ENCODE data around the gene GLRX5. TPM values are rescaled to one million over a fixed set of nuclear protein-coding genes. Genes with fewer than 3 reads are reported as not detected.

Gene GLRX5
- total RNA-seq, 4 donors from 2014 or later = 5.9 to 40.3 (median 23.7) TPM

- TF ChIP-seq CTCF (IDR thresholded peaks at IDR 0.05) (no peak), POLR2A (IDR thresholded peaks at IDR 0.05) (no peak)
- no peaks in the 10 kb centered on the region for H3K27me3 ChIP-seq
- H3K4me1 ChIP-seq = peaks cover 14 to 30% of the 10 kb centered on the region in 2 donors
- intact Hi-C loops (cut with DNase I; ENCODE audit: low total_unique reads) = no loop called here
- no peaks in the 10 kb centered on the region for H3K9me3 ChIP-seq
- H3K36me3 ChIP-seq = no peaks in the 10 kb centered on the region
- H3K4me3 ChIP-seq = no peak overlapping the region
- no peak overlapping the region for H3K27ac ChIP-seq
- no peak for DNase-seq
Measured at GRCh38 chr14:95530473-95531276, 4.2 kb upstream of the GLRX5 start.

GRCh38 chr14:95531473-95531872 is 3.4 kb upstream of the GLRX5 start:
- Histone ChIP-seq H3K9me3 (no peaks in the 10 kb centered on the region), H3K4me1 (peaks cover 17 to 34% of the 10 kb centered on the region in 2 donors), H3K4me3 (no peak overlapping the region), H3K27me3 (no peaks in the 10 kb centered on the region), H3K36me3 (no peaks in the 10 kb centered on the region), H3K27ac (no peak overlapping the region)
- TF ChIP-seq POLR2A (IDR thresholded peaks at IDR 0.05) (no peak), CTCF (IDR thresholded peaks at IDR 0.05) (no peak)
- intact Hi-C loops (cut with DNase I; ENCODE audit: low total_unique reads) = no loop called here
- no peak for DNase-seq

- peaks cover 18 to 29% of the 10 kb centered on the region in 2 donors for H3K4me1 ChIP-seq
- no peak for DNase-seq
- H3K9me3 ChIP-seq = no peaks in the 10 kb centered on the region
- H3K36me3 ChIP-seq = no peaks in the 10 kb centered on the region
- no peak for TF ChIP-seq POLR2A (IDR thresholded peaks at IDR 0.05)
- no peak for TF ChIP-seq CTCF (IDR thresholded peaks at IDR 0.05)
- H3K27me3 ChIP-seq = no peaks in the 10 kb centered on the region
- intact Hi-C loops (cut with DNase I; ENCODE audit: low total_unique reads) = no loop called here
- H3K4me3 ChIP-seq = peak overlapping the region in 1 of 2 donors; percentile 6
- no peak overlapping the region for H3K27ac ChIP-seq
Measured at GRCh38 chr14:95531969-95532368, 2.9 kb upstream of the GLRX5 start.

GRCh38 chr14:95533391-95533821 is 1.4 kb upstream of the GLRX5 start:
- H3K27me3 ChIP-seq = no peaks in the 10 kb centered on the region
- H3K4me3 ChIP-seq = peak overlapping the region; percentile 87 to 99
- no peak for DNase-seq
- no peaks in the 10 kb centered on the region for H3K36me3 ChIP-seq
- TF ChIP-seq POLR2A (IDR thresholded peaks at IDR 0.05) (no peak), CTCF (IDR thresholded peaks at IDR 0.05) (no peak)
- intact Hi-C loops (cut with DNase I; ENCODE audit: low total_unique reads) = no loop called here
- peaks cover 18 to 26% of the 10 kb centered on the region in 2 donors for H3K4me1 ChIP-seq
- no peaks in the 10 kb centered on the region for H3K9me3 ChIP-seq
- peak overlapping the region in 1 of 2 donors; percentile 88 for H3K27ac ChIP-seq

- no peaks in the 10 kb centered on the region for H3K36me3 ChIP-seq
- DNase-seq = no peak
- peak overlapping the region; percentile 75 to 88 for H3K27ac ChIP-seq
- peaks cover 18 to 26% of the 10 kb centered on the region in 2 donors for H3K4me1 ChIP-seq
- TF ChIP-seq POLR2A (IDR thresholded peaks at IDR 0.05) (no peak), CTCF (IDR thresholded peaks at IDR 0.05) (no peak)
- no peaks in the 10 kb centered on the region for H3K27me3 ChIP-seq
- peak overlapping the region; percentile 87 to 99 for H3K4me3 ChIP-seq
- intact Hi-C loops (cut with DNase I; ENCODE audit: low total_unique reads) = no loop called here
- no peaks in the 10 kb centered on the region for H3K9me3 ChIP-seq
Measured at GRCh38 chr14:95533822-95534221, 1.0 kb upstream of the GLRX5 start.

Measured in uterus (tissue), 4 donors.